ENCODE results near the gene DLGAP1.
"Not testable (repeated sequence)": the region's sequence is repeated elsewhere in the genome, so short reads cannot be mapped to it uniquely, and the experiment has no call there.

DLGAP1 gene

DNA sequence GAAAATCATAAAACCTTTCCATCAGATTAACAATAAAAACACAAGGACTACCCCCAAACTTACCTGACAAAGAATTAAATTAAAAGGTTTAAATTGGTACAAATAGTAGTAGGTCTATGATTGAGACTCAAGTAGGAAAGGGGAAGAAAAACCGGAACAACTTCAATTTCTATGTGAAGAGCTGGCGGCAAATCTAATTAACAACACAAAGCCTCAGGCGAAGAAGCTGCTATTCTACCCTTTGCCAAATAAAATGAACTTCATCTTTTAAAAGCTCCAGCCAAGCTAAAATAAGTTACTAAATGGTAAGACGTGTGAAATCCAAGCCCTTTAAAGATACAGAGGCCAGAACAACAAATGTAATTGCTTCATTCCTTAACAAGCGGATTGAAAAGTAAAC, 146.5 kb downstream of the DLGAP1 start:
- H3K4me3 ChIP-seq (replicated peaks in 1 of 2; ENCODE audit: low read depth in 2 of 2, low read length in 2 of 2), result no peak overlapping the region
- DNase-seq (ENCODE audit: low read depth in 2 of 2), result no peak
- TF ChIP-seq, protein P1, sequence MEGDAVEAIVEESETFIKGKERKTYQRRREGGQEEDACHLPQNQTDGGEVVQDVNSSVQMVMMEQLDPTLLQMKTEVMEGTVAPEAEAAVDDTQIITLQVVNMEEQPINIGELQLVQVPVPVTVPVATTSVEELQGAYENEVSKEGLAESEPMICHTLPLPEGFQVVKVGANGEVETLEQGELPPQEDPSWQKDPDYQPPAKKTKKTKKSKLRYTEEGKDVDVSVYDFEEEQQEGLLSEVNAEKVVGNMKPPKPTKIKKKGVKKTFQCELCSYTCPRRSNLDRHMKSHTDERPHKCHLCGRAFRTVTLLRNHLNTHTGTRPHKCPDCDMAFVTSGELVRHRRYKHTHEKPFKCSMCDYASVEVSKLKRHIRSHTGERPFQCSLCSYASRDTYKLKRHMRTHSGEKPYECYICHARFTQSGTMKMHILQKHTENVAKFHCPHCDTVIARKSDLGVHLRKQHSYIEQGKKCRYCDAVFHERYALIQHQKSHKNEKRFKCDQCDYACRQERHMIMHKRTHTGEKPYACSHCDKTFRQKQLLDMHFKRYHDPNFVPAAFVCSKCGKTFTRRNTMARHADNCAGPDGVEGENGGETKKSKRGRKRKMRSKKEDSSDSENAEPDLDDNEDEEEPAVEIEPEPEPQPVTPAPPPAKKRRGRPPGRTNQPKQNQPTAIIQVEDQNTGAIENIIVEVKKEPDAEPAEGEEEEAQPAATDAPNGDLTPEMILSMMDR (IDR thresholded peaks at IDR 0.05; ENCODE audit: low read depth, low read length), result no peak

GRCh38 chr18:4299395-4299794, 155.7 kb downstream of the DLGAP1 start:
- no peak for DNase-seq (ENCODE audit: low read depth in 2 of 2)
- TF ChIP-seq, protein P1 (IDR thresholded peaks at IDR 0.05; ENCODE audit: low read depth, low read length), result no peak

DNA sequence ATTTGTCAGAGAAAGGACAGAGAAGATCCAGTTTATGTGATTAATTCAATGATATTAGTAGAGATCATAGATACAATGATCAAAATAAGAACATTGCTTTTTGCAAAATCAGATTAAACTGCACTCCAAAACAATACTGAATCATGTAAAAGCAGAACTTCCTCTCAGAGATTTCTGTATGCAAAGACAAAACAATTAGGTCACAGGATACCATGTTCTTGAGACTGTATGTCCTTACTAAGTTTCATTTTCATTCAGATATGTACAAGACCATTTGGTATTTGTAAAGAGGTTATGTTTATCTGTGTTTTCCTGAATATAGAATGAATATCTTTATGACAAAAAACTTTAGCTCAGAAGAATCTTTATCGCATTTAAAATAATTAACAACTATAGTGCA, 161.8 kb downstream of the DLGAP1 start:
- TF ChIP-seq, protein P1 (IDR thresholded peaks at IDR 0.05; ENCODE audit: low read depth, low read length), result no peak
- DNase-seq (ENCODE audit: low read depth in 2 of 2), result no peak
- H3K4me3 ChIP-seq (replicated peaks in 1 of 2; ENCODE audit: low read depth in 2 of 2, low read length in 2 of 2), result no peak overlapping the region

More at GRCh38 chr18:4299395-4299794, 155.7 kb downstream of the DLGAP1 start:
- no peak overlapping the region for H3K4me3 ChIP-seq (replicated peaks in 1 of 2; ENCODE audit: low read depth in 2 of 2, low read length in 2 of 2)

- TF ChIP-seq, protein P1 (IDR thresholded peaks at IDR 0.05; ENCODE audit: low read depth, low read length), result no peak
- H3K4me3 ChIP-seq (replicated peaks in 1 of 2; ENCODE audit: low read depth in 2 of 2, low read length in 2 of 2), result no peak overlapping the region
- no peak for DNase-seq (ENCODE audit: low read depth in 2 of 2)
Observed at GRCh38 chr18:4292696-4293095, 162.4 kb downstream of the DLGAP1 start.

DNA sequence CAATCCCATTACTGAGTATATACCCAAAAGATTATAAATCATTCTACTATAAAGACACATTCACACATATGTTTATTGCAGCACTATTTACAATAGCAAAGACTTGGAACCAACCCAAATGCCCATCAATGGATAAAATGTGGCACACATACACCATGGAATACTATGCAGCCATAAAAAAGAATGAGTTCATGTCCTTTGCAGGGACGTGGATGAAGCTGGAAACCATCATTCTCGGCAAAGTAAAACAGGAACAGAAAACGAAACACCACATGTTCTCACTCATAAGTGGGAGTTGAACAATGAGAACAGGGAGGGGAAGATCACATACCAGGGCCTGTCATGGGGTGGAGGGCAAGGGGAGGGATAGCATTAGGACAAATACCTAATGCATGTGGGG, 167.8 kb downstream of the DLGAP1 start:
- DNase-seq (ENCODE audit: low read depth in 2 of 2); H3K4me3 ChIP-seq (replicated peaks in 1 of 2; ENCODE audit: low read depth in 2 of 2, low read length in 2 of 2): not testable (repeated sequence)

GRCh38 chr18:4286256-4286655, 168.9 kb downstream of the DLGAP1 start:
- TF ChIP-seq, protein P1 (IDR thresholded peaks at IDR 0.05; ENCODE audit: low read depth, low read length), result no peak
- DNase-seq (ENCODE audit: low read depth in 2 of 2), result no peak
- H3K4me3 ChIP-seq (replicated peaks in 1 of 2; ENCODE audit: low read depth in 2 of 2, low read length in 2 of 2), result no peak overlapping the region

DNA sequence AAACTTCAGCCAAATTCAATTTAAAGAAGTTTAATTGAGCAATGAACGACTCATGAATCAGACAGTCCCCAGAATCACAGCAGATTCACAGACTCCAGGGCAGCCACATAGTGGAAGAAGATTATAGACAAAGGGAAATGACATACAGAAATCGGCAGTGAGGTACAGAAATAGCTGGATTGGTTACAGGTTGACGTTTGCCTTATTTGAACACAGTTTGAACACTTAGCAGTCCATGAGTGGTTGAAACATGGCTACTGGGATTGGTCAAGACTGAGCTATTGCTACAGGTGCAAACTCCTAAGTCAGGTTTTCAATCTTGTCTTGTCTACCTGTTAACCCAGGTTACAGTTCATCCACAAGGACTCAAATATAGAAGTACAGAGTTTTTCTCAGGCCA, 169.6 kb downstream of the DLGAP1 start:
- H3K4me3 ChIP-seq (replicated peaks in 1 of 2; ENCODE audit: low read depth in 2 of 2, low read length in 2 of 2), result no peak overlapping the region
- DNase-seq (ENCODE audit: low read depth in 2 of 2), result no peak
- TF ChIP-seq, protein P1 (IDR thresholded peaks at IDR 0.05; ENCODE audit: low read depth, low read length), result no peak
